GM18951 (cell line): ENCODE results near the gene MDN1.

ENCODE experiments used
- POLR2A ChIP-seq: IDR thresholded peaks from 4 replicates; pipeline ENCODE4 v1.6.1; 2011; ENCODE audit warnings: mild to moderate bottlenecking; ENCODE audit not compliant: insufficient read length, insufficient read depth; ENCODE audit errors: extremely low read depth
- in situ Hi-C: fragments of 300-500 bp; cut with MboI; formaldehyde crosslinking; loops from one replicate; pipeline ENCODE4 v1.12.0; 2022; ENCODE audit warnings: low sequenced_read_pairs, mixed read lengths, inconsistent platforms; ENCODE audit not compliant: unreplicated experiment

The MDN1 gene

GRCh38 chr6:89723046-89723445 lies 96.5 kb downstream of the MDN1 start:
- TF ChIP-seq POLR2A: no peak
- in situ Hi-C loops: no loop called here

- in situ Hi-C loops: no loop called here
- TF ChIP-seq POLR2A: no peak
Observed at GRCh38 chr6:89716532-89716931, 103.1 kb downstream of the MDN1 start.

GRCh38 chr6:89711801-89712200 lies 107.8 kb downstream of the MDN1 start:
- in situ Hi-C loops: no loop called here
- TF ChIP-seq POLR2A: no peak

- no peak for TF ChIP-seq POLR2A
- in situ Hi-C loops: no loop called here
Observed at GRCh38 chr6:89708316-89708715, 111.3 kb downstream of the MDN1 start.

GRCh38 chr6:89707766-89708165 lies 111.8 kb downstream of the MDN1 start:
- no peak for TF ChIP-seq POLR2A
- in situ Hi-C loops: no loop called here

- in situ Hi-C loops: no loop called here
- TF ChIP-seq POLR2A: no peak
Observed at GRCh38 chr6:89706121-89706520, 113.5 kb downstream of the MDN1 start.

GRCh38 chr6:89703292-89703691 lies 116.3 kb downstream of the MDN1 start:
- in situ Hi-C loops: no loop called here
- no peak for TF ChIP-seq POLR2A

GRCh38 chr6:89702349-89702748 lies 117.2 kb downstream of the MDN1 start:
- in situ Hi-C loops: no loop called here
- TF ChIP-seq POLR2A: no peak

GRCh38 chr6:89695667-89696066 lies 123.9 kb downstream of the MDN1 start:
- TF ChIP-seq POLR2A: no peak

GRCh38 chr6:89694428-89694827 lies 125.2 kb downstream of the MDN1 start:
- in situ Hi-C loops: no loop called here
- no peak for TF ChIP-seq POLR2A

More at GRCh38 chr6:89695667-89696066, 123.9 kb downstream of the MDN1 start:
- in situ Hi-C loops: no loop called here

GRCh38 chr6:89693207-89693606 lies 126.4 kb downstream of the MDN1 start:
- TF ChIP-seq POLR2A: no peak
- in situ Hi-C loops: no loop called here

- in situ Hi-C loops: no loop called here
- no peak for TF ChIP-seq POLR2A
Observed at GRCh38 chr6:89692256-89692655, 127.3 kb downstream of the MDN1 start.

GRCh38 chr6:89690944-89691324 lies 128.7 kb downstream of the MDN1 start:
- in situ Hi-C loops: no loop called here

GRCh38 chr6:89689732-89690131 lies 129.9 kb downstream of the MDN1 start:
- no peak for TF ChIP-seq POLR2A

More at GRCh38 chr6:89690944-89691324, 128.7 kb downstream of the MDN1 start:
- no peak for TF ChIP-seq POLR2A

GRCh38 chr6:89688328-89688727 lies 131.3 kb downstream of the MDN1 start:
- in situ Hi-C loops: no loop called here
- TF ChIP-seq POLR2A: no peak

More at GRCh38 chr6:89689732-89690131, 129.9 kb downstream of the MDN1 start:
- in situ Hi-C loops: no loop called here
